Omental fat pad (tissue), 4 donors: ENCODE data around the gene DGKD. TPM values are rescaled to one million over a fixed set of nuclear protein-coding genes. Genes with fewer than 3 reads are reported as not detected.

Experiments used
- ATAC-seq: fragments of 150-250 bp; one replicate; pipeline ENCODE4 v1.9.1; 2016; ENCODE audit warnings: mild to moderate bottlenecking, moderate library complexity; ENCODE audit not compliant: low FRiP score
- DNase-seq: peaks from one replicate; pipeline ENCODE4 v3.0.0-alpha.2; 2019; ENCODE audit warnings: low spot score
- CTCF ChIP-seq, 3 donors: fragments of 450-650 bp; IDR thresholded peaks; one replicate each; pipeline ENCODE4 v1.5.1; 2016 to 2017; ENCODE audit warnings: antibody characterized with exemption in 3 of 3, mild to moderate bottlenecking in 3 of 3, moderate library complexity in 2 of 3
- total RNA-seq, 4 donors: library from RNA; depleted of rRNA; stranded (reverse); fragments of >200 nt; gene quantifications; one replicate each; pipeline ENCODE4 v1.1.0, GENCODE V29; 2016

Gene DGKD
- total RNA-seq, 4 donors from 2014 or later, result 15.3 to 37.5 (median 22.9) TPM

GRCh38 chr2:233414777-233415570 lies 60.7 kb downstream of the DGKD start:
- no peak for TF ChIP-seq CTCF (IDR thresholded peaks at IDR 0.05)
- ATAC-seq (peak; percentile 52), DNase-seq (no peak)

- no peak for DNase-seq
- ATAC-seq, result no peak
- TF ChIP-seq CTCF (IDR thresholded peaks at IDR 0.05), result no peak
These were observed 61.9 kb downstream of the DGKD start for GRCh38 chr2:233416199-233416598.

GRCh38 chr2:233416706-233417105 lies 62.4 kb downstream of the DGKD start:
- no peak for TF ChIP-seq CTCF (IDR thresholded peaks at IDR 0.05)
- no peak for DNase-seq
- ATAC-seq, result no peak

- no peak for DNase-seq
- ATAC-seq, result no peak
- TF ChIP-seq CTCF (IDR thresholded peaks at IDR 0.05), result no peak
These were observed 63.0 kb downstream of the DGKD start for GRCh38 chr2:233417282-233417681.

GRCh38 chr2:233418052-233418760 lies 63.9 kb downstream of the DGKD start:
- ATAC-seq, result no peak
- TF ChIP-seq CTCF (IDR thresholded peaks at IDR 0.05), result no peak
- no peak for DNase-seq

GRCh38 chr2:233418761-233419546 lies 64.7 kb downstream of the DGKD start:
- ATAC-seq, result peak; percentile 25
- DNase-seq, result no peak
- no peak for TF ChIP-seq CTCF (IDR thresholded peaks at IDR 0.05)
